ENCODE measurements around the gene STAP1.
"Not testable (repeated sequence)": the region's sequence is repeated elsewhere in the genome, so short reads cannot be mapped to it uniquely, and the experiment has no call there.

The STAP1 gene, protein sequence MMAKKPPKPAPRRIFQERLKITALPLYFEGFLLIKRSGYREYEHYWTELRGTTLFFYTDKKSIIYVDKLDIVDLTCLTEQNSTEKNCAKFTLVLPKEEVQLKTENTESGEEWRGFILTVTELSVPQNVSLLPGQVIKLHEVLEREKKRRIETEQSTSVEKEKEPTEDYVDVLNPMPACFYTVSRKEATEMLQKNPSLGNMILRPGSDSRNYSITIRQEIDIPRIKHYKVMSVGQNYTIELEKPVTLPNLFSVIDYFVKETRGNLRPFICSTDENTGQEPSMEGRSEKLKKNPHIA

DNA sequence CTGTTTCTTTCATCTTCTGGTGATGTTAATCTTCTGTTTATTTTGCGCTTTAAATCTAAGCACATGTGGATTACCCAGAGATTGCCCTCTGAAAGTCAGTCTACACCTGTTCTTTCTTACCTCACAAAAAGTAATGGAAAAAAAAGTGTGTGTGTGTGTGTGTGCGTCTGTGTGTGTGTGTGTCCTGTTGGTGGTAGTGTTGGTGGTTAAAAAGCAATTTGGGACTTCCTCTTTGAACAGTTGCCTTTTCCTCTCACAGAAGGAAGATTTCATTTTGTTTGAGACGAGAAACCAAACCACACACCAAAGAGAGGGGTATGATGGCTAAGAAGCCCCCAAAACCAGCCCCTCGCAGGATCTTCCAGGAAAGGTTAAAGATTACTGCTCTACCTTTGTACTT, at the start of gene STAP1:
Gene STAP1, plus strand, starts transcription at position 235 of the 400 bp plus-strand sequence. Its CDS starts 83 bp downstream, at position 318.
- DNase-seq (ENCODE audit: low read depth) = no peak

DNA sequence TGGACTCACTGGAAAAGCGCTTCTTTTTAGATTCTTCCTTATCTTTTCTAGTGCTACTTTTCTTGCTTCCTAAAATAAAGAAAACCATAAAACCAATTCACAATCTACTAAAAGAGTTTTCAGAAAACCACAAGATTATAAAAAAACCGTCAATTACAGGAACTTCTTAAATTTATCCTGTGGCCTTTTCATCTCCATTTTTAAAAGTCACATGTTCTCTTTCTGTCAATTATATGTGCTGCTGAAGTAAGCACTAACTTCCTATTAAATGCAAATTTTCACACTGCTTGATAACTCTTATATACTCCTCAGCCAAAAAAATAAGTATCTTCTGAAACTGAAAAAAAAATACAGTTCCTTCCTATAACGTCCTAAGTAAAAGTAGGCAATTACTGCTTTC, 46.0 kb upstream of the STAP1 start:
- DNase-seq (ENCODE audit: low read depth) = no peak

DNA sequence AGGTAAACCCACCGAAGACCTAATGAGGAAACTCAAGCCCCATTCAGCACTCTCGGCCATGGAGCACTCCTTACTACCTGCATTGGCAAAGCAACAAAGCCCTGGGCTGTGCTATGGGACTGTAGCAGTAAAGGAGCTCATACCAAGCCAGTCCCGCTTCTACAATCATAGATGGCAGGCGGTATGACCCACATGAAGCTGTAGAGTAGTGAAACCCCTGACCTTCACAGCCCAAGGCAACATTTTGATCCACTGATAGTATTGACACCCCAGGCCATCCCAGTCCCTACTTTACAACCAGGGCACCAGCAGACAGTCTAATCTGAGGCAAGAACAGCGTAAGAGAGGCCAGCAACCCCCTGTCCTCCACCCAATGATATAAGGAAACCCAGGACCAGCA, 38.4 kb upstream of the STAP1 start:
- no peak for DNase-seq (ENCODE audit: low read depth)

DNA sequence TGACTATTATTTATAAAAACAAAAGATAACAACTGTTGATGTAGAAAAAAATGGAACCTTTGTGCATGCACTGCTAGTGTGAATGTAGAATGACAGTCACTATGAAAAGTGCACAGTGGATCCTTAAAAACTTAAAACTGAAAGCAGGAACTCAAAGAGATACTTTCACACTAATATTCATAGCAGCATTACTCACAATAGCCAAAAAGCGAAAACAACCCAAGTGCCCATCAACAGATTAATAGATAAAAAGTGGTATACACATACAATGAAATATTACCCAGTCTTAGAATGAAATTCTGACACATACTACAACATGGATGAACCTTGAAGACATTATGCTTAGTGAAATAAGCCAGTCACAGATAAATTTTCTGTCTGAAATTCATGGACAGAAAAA, 37.0 kb upstream of the STAP1 start:
- no peak for DNase-seq (ENCODE audit: low read depth)

DNA sequence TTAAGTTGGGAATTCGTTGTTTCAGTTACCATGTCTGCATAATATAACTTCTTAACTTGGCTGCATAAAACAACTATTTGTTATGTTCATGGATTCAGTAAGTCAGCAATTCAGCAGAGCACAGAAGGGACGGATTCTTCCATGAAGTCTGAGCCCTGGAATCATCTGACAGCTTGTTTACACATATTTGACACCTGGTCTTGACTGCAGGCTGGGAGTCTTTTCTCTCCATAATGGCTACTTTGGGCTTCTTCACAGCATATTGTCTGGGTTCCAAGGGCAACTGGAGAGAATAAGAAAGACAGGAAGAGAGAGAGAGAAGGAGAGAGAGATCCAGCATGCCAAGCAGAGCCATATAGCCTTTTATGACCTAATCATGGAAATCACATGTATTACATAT, 36.3 kb upstream of the STAP1 start:
- no peak for DNase-seq (ENCODE audit: low read depth)

DNA sequence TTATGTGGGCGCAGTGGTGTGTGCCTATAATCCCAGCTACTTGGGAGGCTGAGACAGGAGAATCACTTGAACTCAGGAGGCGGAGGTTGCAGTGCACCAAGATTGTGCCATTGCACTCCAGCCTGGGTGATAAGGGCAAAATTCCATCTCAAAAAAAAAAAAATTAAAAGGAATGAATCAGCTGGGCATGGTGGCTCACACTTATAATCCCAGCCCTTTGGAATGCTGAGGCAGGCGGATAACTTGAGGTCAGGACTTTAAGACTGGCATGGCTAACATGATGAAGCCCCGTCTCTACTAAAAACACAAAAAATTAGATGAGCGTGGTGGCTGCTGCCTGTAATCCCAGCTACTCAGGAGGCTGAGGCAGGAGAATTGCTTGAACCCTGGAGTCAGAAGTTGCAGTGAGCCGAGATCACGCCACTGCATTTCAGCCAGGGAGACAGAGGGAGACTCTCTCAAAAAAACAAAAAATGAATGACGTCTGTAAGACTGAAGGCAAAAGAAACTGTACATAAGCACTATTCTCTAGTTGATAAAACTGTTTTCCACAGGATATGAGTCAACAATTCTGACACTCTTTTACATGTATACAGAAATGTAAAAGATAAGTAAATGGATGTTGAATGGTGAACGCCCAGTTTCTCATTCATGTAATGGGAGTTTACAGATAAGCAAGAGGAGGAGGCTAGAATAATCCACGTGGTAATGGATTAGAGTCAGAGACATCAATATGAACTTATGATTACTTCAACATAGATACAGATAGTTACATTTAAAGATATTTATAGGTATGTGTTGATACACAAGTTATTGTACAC, 35.5 kb upstream of the STAP1 start:
- DNase-seq (ENCODE audit: low read depth) = no peak

DNA sequence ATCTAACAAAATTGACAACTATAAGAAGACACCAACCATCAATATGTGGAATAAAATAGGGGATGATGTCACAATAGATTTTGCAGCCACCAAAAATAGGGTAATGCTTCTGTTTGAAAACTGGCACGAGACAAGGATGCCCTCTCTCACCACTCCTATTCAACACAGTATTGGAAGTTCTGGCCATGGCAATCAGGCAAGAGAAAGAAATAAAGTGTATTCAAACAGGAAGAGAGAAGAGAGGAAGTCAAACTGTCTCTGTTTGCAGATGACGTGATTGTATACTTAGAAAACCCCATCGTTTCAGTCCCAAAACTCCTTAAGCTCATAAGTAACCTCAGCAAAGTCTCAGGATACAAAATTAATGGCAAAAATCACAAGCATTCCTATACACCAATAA, 34.4 kb upstream of the STAP1 start:
- DNase-seq (ENCODE audit: low read depth) = not testable (repeated sequence)

DNA sequence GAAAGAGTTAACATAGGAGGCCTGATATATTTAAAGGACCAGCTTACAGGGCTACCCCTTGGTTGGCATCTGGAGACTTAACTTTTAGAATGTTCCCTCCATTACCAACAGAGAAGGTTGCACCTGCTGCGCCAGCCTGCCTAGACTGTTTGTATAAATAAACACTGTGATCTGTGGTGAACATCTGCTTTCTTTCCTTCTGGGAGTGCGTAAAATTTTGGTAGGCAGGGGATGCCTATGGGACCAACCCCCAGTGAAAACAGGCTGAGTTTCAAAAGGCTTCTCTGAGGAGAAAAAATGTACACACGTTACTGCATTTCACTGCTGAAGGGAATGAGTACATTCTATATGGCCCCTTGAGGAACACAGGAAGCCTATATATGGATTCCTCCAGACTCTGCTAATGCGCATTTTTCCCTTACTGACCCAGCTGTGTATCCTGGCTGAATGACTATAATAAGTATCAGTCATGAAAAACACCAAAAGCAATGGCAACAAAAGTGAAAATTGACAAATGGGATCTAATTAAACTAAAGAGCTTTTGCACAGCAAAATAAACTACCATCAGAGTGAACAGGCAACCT, 27.1 kb upstream of the STAP1 start:
- no peak for DNase-seq (ENCODE audit: low read depth)

DNA sequence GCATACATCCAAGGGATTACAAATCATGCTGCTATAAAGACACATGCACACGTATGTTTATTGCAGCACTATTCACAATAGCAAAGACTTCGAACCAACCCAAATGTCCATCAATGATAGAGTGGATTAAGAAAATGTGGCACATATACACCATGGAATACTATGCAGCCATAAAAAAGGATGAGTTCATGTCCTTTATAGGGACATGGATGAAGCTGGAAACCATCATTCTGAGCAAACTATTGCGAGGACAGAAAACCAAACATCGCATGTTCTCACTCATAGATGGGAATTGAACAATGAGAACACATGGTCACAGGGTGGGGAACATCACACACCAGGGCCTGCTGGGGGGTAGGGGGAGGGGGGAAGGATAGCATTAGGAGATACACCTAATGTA, 26.1 kb upstream of the STAP1 start:
- not testable (repeated sequence) for DNase-seq (ENCODE audit: low read depth)

DNA sequence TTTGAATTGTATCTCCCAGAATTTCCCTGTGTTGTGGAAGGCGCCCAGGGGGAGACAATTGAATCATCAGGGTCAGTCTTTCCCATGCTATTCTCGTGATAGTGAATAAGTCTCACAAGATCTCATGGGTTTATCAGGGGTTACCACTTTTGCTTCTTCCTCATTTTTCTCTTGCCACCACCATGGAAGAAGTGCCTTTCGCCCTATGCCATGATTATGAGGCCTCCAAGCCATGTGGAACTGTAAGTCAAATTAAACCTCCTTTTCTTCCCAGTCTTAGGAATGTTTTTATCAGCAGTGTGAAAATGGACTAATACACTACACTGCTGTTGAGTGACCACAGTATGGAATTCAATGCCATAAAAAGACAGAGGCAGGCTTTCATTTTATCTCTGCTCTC, 25.4 kb upstream of the STAP1 start:
- DNase-seq (ENCODE audit: low read depth) = no peak

DNA sequence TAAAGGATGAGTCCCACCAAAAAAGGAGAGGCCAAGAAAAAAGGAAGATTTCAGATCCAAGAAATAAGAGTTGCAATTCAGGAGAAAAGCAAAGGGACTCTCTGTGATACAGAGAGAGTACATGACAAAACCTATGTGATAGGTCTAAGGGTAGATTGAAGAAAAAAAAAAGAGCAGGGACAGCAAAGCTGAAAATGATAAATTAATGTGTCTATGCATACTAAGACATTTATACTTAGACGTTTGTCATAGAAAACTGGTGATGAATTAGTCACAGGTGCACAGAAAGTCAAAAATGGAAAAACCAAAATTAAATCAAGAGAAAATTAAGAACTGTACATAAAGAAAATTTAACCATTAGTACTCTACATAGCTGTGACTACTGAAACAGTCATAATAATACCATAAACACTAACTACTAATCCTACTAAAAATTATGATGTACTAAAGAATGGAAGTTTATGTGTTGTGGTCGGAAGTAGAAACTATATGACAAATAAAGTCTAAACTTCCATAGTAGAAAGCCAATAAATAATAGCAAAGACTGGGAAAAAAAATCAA, 23.2 kb upstream of the STAP1 start:
- DNase-seq (ENCODE audit: low read depth) = no peak

DNA sequence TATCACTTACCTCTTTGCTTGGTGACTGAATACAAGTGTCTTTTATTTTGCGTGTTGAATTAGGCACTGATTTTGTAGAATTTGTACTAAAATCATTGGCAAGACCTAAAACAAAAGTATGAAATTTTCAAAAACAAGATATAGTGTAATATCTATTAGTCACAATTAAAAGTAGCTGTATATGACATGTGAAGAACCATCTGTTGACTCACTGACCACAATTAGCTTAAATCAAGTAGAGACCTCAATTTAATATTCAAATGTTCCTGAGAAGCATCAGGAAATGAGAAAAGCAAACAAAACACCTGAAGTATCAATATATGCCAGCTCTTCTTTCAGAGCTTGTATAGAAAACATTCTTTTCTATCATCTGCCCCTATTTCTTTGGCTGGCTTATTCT, 18.7 kb upstream of the STAP1 start:
- no peak for DNase-seq (ENCODE audit: low read depth)

DNA sequence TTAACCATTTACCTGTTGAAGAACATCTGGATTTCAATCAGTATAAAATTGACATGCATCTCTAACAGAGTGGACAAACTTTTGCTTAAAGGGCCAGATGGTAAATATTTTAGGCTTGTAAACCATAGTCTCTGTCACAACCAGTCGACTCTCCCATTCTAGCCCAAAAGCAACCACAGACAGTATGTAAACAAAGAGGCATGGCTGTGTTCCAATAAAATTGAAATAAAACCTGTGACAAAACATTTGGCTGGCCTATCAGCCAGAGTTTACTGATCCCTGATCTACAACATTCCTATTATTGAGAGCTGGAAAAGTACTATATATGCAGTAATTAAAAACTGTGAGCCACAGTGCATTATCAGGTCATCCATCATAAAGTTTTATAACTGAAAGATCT, 16.5 kb upstream of the STAP1 start:
- peak; percentile 29 for DNase-seq (ENCODE audit: low read depth)

DNA sequence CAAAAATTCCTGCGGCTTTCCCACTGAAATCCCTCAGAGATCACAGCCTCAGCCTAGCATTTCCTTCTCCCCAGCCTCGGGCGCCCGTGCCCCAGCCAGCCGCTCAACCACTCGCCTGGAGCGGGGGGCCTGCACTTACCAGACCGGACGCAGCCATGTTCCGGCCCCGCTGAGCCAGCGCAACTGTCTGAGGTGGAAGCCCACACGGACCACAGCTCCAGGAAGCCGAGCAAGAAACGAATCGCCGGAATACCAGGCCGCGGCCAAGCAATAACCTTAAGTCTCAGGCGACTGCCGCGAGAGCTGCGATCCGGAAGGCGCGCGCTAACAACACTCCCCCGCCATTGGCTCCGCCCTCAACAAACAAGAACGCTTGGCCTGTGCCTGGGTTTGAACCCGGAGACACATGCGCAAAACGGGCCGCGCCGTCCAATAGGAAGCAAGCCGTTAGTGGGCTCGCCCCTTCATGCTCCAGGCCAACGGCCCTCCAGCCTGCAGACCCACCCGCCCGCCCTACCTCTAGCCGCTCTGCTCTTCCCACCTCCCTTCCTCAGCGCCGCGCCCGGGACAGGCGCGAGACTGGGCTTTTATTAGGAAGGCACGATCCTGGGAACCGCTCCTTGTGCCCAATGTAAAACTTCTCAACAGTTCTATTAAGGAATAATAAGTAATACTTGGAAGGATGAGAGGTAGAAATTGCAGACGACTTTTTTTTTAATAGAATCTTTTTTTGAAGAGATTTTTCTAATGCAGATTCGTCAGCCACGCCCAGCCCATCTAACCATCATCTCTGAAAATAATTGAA, 13.1 kb upstream of the STAP1 start, which contains the start of gene CENPC:
Gene CENPC, minus strand, starts transcription at position 305 of the 805 bp plus-strand sequence. Its CDS starts 148 bp downstream, at position 157.
- peak; percentile 97 for DNase-seq (ENCODE audit: low read depth)

DNA sequence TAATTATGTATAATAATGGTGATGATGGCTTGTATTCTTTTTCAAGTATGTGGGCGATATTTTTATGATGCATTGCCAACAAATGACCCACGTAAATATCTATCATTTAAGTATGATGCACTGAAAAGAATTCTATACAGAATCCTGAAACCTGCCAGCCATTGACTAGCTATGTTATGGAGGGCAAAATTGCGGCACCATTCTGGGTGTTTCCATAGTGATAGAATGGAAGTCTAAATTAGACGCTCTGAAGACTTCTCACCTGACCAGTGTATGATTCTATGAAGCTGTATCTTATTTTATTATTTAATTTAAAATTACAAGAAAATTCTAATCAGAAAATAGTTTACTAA, 12.5 kb upstream of the STAP1 start:
- no peak for DNase-seq (ENCODE audit: low read depth)

DNA sequence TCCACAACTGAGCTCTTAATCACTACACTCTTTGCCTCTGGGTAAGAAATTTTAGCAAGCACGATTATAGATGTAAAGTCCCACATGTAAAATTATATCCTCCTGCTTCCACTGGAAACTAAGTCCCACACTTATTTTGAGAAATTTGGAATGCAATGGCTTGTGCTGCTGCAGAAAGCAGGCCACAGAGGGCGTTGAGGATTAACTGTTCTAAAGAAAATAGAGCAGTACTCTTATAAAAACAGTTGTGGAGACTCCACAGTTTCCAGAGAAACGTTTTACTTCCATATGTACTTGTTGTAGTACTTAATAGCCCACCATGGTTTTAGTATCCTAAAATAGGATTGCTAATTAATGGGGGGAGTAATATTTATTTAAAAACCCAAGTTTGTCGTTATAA, 11.6 kb upstream of the STAP1 start:
- DNase-seq (ENCODE audit: low read depth) = no peak

DNA sequence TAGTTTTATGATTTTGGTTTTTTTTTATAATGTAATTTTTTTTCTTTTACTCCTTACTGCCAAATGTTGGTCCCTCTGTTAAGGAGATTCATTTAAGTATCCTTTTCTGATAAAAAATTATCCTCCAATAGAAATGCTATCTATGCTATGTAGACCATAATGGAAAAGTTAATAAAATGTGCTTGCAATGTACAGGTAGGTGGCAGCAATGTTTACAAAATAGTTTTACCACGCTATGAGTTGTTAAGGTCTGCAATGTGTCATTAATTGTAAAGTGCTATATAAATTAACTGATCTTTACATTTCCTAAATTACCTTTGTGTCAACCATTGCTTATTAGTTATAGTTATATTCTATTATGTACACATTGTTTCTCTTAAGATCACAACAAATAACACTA, 9.4 kb upstream of the STAP1 start:
- no peak for DNase-seq (ENCODE audit: low read depth)

DNA sequence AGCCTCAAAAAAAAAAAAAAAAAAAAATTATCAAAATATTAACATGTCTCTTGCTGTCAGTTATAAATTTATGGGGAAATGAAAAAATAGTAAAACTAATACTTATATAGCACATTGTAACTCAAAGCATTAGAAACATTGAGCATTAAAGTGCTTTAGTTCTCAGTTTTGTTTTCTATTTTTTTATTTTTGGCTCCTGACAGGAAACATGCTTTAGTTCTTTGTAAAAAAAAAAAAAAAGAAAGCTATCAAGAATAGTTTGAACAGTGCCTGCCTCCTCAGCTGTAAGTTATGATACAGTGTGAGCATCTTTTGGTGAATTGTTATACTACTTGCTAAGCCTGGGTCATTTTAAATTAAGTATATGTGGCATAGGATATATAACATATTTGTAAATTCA, 8.1 kb upstream of the STAP1 start:
- DNase-seq (ENCODE audit: low read depth) = no peak

DNA sequence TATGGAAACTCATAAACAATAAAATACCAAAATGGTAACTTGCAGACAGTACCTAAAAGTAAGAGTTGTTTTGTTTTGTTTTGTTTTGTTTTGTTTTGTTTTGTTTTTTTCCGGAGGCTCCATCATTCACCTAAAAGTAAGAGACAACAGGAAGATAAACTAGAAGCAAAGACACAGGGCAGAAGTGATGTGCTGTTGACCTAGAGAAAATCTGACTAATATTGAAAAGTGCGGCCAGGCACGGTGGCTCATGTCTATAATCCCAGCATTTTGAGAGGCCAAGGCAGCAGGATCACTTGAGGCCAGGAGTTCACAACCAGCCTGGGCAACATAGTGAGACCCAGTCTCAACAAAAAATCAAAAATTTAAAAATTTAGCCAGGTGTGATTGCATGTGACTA, 7.7 kb upstream of the STAP1 start:
- DNase-seq (ENCODE audit: low read depth) = no peak

DNA sequence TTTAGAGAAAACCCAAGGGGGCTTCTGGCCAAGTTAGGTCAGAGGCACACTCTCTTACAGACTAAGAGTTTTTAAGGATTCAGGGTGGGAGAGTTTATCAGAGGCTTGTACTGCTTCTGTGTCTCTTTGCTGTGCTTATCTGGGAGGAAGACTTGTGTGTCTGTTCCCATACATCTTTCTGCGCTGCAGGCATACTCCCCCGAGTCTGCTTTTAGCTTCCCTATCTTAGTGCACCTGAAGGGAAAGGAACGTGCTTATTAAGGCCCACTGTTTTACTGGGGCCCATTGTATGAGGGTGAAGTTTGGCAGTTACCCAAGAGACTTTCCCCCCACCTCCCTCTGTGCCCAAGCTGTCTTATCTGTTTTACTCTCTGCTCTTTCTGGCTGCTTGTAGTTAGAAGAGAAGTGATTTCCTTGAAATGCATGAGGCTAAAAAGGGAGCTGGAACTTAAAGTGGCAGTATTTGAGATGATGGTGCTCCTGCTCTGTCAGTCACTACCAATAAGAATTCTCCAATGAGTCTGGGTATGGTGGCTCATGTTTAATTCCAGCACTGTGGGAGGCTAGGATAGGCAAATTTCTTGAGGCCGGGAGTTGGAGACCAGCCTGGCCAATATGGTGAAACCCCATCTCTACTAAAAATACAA, 6.3 kb upstream of the STAP1 start:
- DNase-seq (ENCODE audit: low read depth) = not testable (repeated sequence)

DNA sequence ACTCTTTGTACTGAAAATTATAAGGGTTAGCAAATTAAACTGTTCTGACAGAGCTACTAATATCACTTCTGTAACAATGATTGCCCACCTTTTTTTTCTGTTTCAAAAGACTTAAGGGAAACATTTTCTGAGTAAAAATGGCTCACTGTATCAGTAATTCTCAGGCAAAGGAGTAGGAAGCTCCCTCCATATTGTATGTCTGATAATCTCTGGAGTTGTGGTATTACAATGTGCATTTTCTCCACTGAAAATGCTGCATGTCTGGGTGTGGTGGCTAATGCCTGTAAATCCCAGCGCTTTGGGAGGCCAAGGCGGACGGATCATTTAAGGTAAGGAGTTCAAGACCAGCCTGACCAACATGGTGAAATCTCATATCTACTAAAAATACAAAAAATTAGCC, 4.4 kb upstream of the STAP1 start:
- DNase-seq (ENCODE audit: low read depth) = no peak

DNA sequence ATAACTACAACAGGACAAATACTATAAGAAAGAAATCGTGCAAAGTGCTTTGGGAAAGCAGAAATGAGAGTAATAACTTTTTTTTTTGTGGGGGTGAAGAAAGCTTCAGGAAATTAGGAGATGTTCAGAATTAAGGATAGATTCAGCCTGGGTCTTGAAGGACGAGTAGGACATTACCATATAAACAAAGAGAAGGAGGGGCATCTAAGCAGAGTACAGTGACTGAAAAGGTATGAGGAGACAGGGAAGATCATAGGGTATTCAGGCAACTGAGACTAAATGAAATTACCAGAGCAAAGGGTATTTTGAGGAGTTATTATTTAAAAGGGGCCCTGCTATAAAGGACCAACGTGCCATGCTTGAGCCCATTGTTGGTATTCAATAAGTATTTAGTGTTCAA, 3.1 kb upstream of the STAP1 start:
- DNase-seq (ENCODE audit: low read depth) = no peak

Measured in fibroblast of gingiva (primary cell).